Mammary epithelial cell (primary cell): Measurements from ENCODE around the gene NLGN4Y.

Source experiments
- CTCF ChIP-seq, 2 donors: IDR thresholded peaks in 1 of 2; conservative IDR thresholded peaks in 1 of 2; 2 replicates each; pipeline ENCODE4 v1.5.1; 2011 to 2012; ENCODE audit warnings: inconsistent platforms in 2 of 2, low read length in 2 of 2, mild to moderate bottlenecking in 2 of 2, control low read depth in 1 of 2, low read depth in 1 of 2; ENCODE audit not compliant: insufficient read depth in 1 of 2; ENCODE audit errors: extremely low read depth in 1 of 2
- EZH2 ChIP-seq: IDR thresholded peaks from 2 replicates; pipeline ENCODE4 v1.6.1; 2012; ENCODE audit warnings: low read length, inconsistent platforms, borderline replicate concordance

- no peak for TF ChIP-seq CTCF (conservative IDR thresholded peaks at IDR 0.05 in 1 of 2, IDR thresholded peaks at IDR 0.05 in 1 of 2; ENCODE audit: extremely low read depth in 1 of 2, insufficient read depth in 1 of 2, low read depth in 1 of 2, low read length in 2 of 2)
- no peak for TF ChIP-seq EZH2
These were observed 326.4 kb downstream of the NLGN4Y start for GRCh38 chrY:14850734-14851133.
